NCI-H446 (cell line): ENCODE results near the gene SOX8.

Experiments
- DNase-seq, 2 experiments: peaks; one replicate each; lab custom pipeline; 2025; lab: John Stamatoyannopoulos, UW

Gene SOX8

DNA sequence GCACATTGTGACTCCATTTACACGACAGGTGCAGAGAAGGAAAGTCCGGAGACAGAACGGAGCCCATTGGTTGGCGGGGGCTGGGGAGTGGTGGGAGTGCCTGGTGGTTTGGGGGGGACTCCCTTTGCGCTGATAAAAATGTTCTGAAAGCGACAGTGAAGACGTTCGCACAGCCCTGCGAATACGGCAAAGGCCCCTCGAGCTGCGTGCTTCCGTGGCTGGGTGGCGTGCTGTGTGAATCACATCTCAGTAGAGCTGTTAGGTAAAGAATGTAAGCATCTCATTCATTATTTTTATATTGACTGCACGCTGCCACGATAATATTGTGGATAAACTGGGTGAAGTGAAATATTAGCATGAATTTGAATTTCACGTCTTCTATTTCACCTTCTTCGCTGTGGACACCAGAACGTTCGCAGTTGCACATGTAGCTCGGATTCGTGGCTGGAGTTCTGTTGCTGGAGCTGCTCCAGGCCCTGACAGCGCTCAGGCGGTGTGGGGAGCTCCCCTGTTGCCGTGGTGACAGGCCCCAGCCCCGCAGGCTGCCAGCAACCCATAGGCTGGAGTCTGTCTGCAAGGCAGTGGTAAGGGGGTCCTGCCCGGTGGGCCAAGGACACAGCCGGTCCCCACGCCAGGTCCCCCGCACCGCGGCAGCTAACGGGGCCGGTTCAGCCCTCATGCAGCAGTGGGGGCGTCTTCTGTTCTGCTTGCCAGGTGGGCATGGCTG lies 44.6 kb downstream of the SOX8 start:
- no peak for DNase-seq

DNA sequence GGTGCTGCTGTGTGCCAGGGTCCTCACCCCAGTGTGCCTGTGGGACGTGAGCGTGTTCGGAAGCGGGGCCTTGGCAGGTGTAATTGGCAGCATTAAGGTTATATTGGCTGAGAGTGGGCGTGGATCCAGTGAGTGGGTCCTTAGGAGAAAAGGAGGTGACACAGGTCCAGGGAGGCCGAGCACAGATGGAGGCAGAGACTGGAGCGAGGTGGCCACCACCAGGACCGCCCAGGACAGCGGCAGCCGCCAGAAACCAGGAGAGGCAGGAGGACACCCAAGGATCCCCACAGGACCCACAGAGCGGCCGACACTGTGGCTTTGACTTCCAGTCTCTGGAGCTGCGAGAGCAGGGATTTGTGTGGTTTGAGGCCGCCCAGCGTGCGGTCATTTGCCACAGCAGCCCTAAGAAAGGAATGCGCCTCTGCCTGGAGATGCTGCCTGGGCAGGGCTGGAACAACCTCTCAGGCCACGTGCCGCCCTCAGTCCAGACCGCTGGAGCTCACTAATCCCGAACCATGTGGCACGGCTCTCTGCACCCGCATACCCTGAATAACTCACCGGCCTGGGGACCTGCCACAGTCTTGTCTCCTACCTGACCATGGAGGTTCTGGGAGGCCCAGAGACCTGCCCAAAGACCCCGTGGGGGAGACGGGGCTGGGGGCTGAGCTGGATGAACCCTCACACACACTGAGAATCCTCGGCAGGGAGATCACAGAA lies 45.4 kb downstream of the SOX8 start:
- DNase-seq = no peak

DNA sequence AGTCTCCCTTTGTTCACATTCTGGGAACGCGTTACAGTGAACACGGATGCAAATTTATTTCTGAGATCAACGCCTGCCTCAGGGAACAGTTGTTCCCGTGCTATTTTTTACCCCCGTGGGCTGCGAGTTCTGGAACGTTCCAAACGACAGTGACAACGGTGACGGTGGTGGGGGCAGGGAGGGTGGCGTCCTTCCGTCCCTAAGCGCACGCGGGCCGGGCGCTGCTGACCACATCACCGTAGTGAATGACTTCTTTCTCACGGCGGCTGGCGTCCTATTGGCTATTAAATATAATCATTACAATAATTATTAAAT lies 45.9 kb downstream of the SOX8 start:
- no peak for DNase-seq

DNA sequence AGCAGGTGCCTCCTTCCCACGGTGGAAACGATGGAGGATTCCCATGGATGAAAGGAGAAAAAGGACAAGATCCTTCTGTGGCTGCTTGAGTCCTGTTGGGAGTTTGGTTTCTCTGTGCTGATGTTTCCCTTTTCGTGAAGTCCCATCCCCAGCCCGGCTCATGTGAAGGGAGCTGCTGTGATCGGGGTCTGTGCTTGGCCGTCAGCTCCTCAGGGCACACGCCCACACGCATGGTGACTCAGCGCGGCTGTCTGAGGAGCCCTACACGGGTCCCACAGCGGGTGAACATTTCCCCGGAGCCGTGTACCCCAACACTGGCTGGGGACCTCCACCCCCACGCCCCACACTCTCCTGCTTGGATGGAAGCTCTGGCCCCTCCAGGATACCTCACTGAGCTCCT lies 46.5 kb downstream of the SOX8 start:
- no peak for DNase-seq

DNA sequence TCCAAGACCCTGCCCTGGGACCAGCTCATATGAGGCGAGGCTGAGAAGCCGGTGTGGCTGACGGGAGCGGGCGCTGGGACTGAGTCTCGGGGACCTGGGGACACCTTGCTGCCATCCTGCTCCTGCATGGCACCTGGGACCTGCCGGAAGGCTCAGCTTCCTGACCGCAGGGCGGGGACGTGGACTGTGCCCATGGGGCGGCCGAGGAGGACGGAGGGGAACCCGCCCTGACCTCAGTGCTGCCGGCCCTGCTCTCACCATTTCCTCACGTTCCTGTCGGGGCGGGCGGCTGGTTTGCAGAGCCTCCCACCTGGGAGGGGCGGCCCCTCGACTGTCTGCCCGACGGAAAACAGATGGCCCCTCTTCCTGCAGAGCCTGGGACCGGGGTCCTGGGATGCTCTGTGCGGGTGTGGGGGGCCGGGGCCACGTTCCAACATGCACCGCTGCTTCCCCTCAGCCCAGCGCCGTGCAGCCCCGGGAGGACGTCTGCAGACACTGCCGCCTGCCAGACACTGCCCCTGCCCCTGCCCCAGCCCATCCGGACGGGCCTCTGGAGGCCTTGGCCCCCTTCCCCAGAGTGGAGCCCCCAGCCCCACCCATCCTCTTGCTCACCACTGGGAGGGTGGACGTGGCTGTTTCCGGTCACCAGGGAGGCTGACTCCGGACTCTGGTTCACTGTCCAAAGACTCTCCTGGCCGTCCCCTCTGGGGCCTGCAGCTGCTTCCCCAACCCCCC lies 47.1 kb downstream of the SOX8 start:
- no peak for DNase-seq

DNA sequence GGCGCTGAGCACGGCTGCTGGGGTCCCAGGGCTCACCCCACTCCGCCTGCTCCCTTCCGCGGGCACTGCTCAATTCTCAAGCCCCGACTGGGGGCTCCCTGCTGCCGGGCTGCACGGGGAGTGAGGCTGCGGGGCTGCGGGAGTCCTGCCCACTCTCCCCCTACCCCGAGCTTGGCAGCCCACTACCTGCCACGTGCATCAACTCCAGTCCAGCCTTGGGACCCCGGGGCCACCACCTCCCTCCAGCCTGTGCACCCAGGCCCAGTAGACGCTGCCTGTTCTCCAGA lies 47.6 kb downstream of the SOX8 start:
- DNase-seq = no peak

DNA sequence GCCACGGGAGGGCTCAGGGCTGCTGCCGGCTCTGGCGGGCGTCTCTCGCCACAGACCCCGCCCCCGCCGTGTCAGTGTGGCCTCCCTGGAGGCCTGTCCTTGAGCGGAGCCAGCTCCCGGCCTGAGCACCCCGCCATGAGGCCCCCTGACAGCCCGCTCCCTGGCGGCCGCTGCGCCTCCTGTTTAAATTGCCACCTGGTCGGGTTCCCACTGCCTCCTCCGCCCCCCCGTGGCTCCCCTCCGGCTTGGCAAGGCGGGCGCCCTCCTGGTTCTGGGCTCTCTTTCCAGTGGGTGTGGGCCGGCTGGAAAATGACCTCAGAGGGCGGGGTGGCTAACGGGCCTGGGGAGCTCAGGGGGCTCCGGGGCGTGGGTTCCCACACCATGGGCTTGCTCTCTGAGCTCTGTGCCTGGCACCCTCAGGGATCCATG lies 48.9 kb downstream of the SOX8 start:
- DNase-seq = no peak

DNA sequence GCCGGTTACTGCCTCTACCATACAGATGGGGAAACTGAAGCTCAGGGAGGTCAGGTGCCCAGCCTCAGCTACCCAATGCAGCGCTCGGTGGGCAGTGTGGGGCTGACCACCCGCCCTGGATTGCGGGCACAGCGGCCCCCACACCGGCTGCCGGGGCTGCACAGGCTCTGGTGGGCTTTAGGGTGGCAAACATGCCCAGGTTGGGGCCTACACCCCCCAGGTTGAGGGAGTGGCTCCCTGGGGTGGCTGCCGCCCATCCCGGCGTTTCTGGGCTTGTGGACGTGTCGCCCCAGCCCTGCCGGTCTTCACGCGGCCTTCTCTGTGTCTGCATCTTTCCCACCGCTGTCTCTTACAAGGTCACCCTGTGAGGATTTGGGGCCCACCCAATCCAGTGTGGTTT lies 50.1 kb downstream of the SOX8 start:
- DNase-seq = no peak

DNA sequence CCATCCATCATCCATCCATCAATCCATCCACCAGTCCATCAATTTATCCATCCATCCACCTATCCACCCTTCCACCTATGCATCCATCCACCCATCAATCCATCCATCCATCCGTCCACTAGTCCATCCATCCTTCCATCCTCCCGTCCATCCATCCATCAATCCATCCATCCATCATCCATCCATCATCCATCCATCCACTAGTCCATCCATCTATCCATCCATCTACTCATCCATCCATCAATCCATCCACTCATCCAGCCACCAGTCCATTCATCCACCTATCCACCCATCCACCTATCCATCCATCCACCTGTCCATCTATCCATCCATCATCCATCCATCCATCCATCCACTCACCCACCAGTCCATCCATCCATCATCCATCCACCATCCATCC lies 51.0 kb downstream of the SOX8 start:
- DNase-seq = no peak

DNA sequence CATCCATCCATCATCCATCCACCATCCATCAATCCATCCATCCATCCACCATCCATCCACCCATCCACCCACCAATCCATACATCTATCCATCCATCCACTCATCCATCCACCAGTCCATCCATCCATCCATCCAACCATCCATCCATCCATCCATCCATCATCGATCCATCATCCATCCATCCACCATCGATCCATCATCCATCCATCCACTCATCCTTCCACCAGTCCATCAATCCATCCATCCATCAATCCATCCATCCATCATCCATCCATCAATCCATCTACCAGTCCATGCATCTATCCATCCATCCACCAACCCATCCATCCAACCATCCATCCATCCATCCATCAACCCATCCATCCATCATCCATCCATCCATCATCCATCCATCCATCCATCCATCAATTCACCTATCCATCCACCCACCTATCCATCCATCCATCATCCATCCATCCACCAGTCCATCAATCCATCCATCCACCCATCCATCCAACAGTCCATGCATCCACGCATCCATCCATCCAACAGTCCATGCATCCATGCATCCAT lies 51.6 kb downstream of the SOX8 start:
- DNase-seq = no peak

DNA sequence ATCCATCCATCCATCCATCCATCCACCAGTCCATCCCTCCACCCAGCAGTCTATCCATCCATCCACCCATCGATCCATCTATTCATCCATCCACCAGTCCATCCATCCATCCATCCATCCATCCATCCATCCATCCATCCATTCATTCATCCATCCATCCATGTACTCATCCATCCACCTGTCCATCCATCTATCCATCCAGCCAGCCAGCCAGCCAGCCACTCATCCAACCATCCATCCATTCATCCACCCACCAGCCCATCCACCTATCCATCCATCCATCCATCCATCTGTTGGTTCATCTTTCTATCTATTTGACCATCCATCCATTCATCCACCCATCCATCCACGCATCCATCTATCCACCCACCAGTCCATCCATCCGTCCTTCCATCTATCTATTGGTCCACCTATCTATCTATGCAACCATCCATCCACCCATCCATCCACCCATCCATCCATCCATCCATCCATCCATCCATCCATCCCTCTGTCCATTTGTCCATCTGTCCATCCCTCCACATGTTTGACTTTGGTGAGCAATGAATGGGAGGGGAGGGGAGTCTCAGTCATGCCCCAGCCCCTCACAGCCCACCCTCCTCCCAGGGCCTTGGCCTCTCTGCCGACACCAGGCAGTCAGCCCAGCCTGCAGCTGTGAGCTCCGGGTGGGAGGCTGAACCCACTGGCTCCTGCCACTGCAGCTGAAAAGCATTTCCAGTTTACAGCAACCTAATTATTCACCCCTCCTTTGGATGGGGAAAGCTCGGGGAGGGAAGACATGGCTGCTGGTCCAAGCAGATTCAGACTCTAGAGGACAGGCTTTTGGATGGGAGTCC lies 52.9 kb downstream of the SOX8 start:
- no peak for DNase-seq

DNA sequence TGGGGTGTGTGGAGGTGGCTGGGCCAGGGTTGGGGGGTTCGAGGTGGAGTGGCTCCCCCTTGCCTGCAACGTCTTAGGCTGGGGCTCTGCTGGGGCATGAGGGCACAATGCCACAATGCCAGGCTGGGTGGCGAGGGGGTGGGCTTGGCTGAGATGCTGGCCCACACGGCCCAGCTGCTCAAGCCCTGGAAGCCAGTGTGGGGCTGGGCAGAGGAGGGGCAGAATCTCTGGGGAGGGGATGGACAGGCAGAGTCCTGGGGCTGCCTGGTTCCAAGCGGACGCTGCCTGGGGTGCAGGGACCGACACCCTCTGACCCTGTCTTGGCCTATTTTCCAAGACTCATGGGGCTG lies 53.5 kb downstream of the SOX8 start:
- DNase-seq = no peak

DNA sequence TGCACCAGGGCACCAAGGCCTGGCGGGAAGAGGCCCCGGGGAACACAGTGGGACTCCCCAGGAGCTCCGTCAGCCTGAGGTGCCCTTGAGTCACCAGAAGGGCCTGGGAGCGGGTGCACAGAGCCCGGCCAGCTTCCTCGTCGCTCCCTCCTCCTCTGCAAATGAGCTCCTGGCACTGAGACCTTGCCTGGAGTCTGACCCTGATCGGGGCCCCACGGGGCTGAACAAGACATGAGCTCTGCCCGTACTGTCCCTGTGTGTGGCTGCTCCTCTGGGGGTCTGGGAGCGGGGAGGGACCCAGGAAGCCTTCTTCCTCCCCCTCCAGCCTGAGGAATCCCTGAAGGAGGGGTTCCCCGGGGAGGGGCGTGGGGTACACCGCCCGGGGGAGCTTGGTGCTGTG lies 54.6 kb downstream of the SOX8 start:
- DNase-seq = no peak
